HG03039 (cell line): ENCODE results near the gene ATP9A.
"Not testable (repeated sequence)": the region's sequence is repeated elsewhere in the genome, so short reads cannot be mapped to it uniquely, and the experiment has no call there.

ENCODE experiments used
- ATAC-seq: cut with Tn5 transposase; IDR thresholded peaks from one replicate; pipeline ENCODE4 v1.9.1; 2021; ENCODE audit warnings: mild to moderate bottlenecking, moderate library complexity; ENCODE audit not compliant: unreplicated experiment

The ATP9A gene

DNA sequence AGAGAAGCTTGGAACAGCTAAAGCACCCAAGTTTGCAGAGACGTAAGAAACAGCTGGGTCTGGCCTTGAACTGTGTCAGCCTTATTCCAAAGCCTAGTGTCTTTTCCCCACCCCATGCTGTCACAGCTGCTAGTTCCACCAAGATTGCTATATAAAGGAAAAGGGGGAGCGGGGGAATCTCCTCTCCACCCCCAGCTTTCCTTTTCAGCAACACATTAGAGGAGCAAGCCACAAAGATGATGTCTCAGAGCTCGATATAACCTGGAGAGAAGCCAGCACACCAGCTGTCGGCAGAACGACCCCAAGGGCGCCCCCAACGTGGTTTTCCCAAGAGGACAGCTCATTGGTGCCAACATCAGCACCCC is 36.5 kb downstream of the ATP9A start:
- no peak for ATAC-seq

- no peak for ATAC-seq
Measured at GRCh38 chr20:51729771-51730170, 38.4 kb downstream of the ATP9A start.

DNA sequence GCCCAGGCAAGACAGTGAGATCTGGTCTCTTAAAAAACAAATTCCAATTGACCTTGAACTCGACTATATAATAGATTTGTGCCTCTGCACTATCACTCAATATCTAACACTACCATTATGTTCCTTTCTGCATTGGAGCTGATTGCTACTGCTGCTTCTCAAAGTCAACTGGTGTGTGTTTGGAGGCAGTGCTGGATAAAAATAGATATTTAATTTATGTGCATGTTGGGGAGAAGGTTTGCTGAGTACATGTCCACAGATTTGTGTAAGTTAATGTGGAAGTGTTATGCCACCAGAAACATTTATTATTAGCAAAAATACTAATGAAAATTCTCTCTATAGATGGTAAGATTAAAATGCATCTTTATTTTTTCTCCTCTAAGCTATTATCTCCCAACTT is 39.5 kb downstream of the ATP9A start:
- no peak for ATAC-seq

GRCh38 chr20:51727872-51728271 is 40.3 kb downstream of the ATP9A start:
- ATAC-seq = no peak

GRCh38 chr20:51725584-51726176 is 42.5 kb downstream of the ATP9A start:
- no peak for ATAC-seq

DNA sequence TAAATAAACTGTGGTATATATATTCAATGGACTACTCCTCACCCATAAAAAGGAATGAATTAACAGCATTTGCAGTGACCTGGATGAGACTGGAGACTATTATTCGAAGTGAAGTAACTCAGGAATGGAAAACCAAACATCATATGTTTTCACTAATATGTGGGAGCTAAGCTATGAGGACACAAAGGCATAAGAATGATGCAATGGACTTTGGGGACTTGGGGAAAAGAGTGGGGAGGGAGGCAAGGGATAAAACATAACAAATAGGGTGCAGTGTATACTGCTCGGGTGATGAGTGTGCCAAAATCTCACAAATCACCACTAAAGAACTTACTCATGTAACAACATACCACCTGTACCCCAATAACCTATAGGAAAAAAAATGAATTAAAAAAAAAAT is 45.2 kb downstream of the ATP9A start:
- ATAC-seq = not testable (repeated sequence)

DNA sequence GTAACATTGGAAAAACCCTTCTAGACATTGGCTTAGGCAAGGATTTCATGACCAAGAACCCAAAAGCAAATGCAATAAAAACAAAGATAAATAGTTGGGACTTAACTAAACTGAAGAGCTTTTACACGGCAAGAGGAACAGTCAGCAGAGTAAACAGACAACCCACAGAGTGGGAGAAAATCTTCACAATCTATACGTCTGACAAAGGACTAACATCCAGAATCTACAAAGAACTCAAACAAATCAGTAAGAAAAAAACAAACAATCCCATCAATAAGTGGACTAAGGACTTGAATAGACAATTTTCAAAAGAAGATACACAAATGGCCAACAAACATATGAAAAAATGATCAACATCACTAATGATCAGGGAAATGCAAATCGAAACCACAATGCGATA is 45.9 kb downstream of the ATP9A start:
- not testable (repeated sequence) for ATAC-seq

GRCh38 chr20:51720854-51721253 is 47.3 kb downstream of the ATP9A start:
- ATAC-seq = no peak

GRCh38 chr20:51720384-51720783 is 47.8 kb downstream of the ATP9A start:
- no peak for ATAC-seq

- ATAC-seq = no peak
Measured at GRCh38 chr20:51715856-51716185, 52.4 kb downstream of the ATP9A start.

DNA sequence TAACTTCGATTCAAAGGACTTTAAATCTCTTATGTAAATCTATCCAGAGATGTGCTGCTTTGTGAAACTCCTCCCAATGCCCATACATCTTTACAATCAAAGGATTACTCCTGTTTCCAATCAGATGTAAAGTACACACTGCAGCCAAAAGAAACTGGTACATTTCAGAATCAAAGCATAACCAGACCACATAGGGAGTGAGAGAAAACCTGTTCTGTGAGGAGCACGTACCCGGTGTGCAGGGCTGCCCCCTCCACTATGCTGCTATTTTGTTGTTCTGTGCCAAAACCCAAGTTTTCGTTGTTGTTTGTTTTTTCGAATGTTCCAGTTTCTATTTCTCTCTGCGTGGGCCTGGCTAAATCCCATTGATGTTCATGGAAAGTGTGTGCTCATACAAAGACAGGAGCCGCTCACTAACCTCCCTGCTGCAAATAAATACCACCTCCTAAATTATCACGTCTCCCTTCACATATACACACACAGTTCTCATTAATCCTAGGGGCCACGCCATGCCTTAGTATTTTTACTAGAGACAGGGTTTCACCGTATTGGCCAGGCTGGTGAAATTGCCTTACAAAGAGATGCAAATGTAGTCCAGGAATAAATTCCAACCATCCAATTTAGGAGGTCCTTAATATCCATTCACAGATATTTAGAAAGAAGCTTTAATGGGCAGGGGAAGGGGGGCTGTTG is 52.9 kb downstream of the ATP9A start:
- ATAC-seq = no peak

DNA sequence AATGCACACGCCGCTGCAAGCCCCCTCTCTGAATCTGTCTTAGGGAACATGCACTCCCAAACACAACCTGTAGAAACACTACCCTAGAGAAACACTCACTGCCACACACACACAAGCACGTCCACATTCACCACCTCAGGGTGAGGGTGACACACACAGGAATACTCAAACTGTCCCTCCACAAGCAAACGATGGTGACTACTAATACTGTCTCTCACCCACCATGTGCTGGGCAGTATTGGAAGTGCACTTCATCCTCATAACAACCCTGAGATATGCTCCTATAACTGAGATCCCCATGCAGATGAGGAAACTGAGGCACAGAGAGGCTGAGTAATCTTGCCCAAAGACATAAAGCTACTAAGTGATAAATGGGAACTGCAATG is 55.0 kb downstream of the ATP9A start:
- no peak for ATAC-seq

GRCh38 chr20:51712501-51713212 is 55.5 kb downstream of the ATP9A start:
- no peak for ATAC-seq

DNA sequence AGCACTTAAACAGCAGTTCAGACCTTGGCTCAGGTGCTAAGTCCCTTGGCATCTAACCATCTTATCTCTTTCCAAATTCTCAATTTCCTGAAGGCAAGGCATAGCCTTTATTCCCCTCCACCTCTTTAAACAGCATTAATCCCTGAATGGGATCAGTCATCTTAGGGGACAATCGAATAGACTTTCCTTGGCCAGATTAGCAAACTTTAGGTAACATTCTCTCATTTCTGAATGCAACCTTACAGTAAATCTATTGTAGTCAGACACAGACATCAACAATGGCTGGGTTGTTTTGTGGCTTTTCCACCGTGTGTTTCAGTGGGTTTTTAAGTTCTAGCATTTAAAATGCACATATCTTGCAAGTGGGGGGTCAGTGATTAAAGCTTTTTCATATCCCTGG is 56.8 kb downstream of the ATP9A start:
- ATAC-seq = no peak

DNA sequence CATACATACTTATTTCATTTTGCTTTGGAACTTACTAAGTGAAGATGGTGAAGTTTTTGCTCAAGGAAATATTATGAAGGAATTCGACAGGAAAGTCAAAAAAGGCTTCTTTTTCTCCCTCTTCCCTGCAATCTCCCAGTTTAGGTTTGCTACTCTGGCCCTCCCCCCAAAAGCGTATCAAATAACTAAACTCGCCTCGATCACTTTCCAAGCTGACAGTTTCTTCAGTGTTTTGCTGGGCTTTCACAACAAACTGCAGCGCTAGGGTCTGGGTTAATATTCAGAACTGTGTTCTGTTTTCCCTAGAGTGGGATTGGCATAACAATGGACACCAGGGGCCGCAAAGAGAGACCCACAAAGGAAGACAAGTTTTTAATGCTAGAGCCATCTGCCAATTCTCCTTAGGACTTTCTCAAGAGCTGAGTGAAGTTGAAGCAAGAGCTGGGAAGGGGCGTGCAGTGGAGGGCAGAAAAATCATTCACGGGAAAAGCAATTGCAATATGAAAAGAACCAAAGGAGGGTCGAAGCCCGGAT is 57.8 kb downstream of the ATP9A start:
- no peak for ATAC-seq

- ATAC-seq = no peak
Measured at GRCh38 chr20:51705400-51705799, 62.8 kb downstream of the ATP9A start.

GRCh38 chr20:51703400-51704287 is 64.5 kb downstream of the ATP9A start:
- ATAC-seq = no peak

- ATAC-seq = no peak
Measured at GRCh38 chr20:51702556-51702955, 65.6 kb downstream of the ATP9A start.

DNA sequence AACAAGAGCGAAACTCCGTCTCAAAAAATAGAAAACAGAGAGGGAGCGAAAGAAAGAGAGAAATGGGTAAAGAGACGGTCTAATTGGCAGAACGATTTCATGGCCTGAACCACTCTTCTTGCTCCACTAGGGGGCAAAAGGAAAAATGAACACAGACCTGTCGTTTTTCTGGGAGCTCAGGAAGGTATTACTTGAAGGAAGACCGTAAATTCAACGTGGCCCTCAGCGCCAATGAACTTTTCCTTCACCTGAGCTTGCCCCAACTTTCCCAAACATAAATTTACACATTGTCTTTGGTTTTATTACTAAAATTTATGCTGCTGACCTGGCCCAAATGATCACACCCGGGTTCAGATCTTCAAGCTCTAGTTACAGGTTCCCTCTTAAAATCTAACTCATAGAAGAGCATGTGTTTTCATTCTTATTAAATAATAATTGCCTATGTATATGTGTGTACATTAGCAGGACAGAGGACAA is 67.3 kb downstream of the ATP9A start:
- no peak for ATAC-seq

DNA sequence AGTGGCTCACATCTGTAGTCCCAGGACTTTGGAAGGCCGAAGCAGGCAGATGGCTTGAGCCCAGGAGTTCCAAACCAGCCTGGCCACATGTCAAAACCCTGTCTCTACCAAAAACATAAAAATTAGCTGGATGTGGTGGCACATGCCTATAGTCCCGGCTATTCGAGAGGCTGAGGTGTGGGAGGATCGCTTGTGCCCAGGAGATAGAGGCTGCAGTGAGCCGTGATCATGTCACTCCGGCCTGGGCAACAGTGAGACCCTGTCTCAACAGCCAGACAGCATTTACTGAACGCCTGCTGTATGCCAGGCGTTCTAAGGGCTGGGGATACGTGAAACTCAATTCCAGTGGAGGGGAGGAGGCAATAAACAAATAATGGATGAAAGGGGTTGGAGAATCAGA is 69.9 kb downstream of the ATP9A start:
- no peak for ATAC-seq
